GM19468 (cell line): Measurements from ENCODE around the gene CD96.
"Not testable (repeated sequence)": the region's sequence is repeated elsewhere in the genome, so short reads cannot be mapped to it uniquely, and the experiment has no call there.

ENCODE experiments used
- ATAC-seq: cut with Tn5 transposase; IDR thresholded peaks from one replicate; pipeline ENCODE4 v1.9.1; 2021; ENCODE audit warnings: mild to moderate bottlenecking, moderate library complexity, moderate number of reproducible peaks; ENCODE audit not compliant: unreplicated experiment; ENCODE audit errors: extremely low read depth

CD96 gene

DNA sequence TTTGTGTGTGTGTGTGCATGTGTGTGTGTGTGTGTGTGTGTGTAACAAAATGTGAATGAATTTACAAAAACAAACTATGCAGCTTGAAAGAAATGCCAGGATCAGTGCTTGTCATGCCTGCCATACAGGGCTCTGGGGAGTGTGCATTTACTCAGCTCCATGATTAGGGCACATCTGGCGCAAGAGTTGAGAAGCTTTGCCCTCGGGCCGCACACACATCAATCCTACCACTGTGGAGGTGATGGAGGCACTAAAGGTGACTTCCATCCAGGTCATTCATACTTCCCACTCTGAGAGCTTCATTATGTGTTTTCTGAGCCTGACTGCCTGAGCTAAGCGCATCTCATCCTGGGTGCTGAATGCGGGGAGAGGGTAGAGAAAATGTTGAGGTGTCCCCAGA, 125.2 kb downstream of the CD96 start:
- ATAC-seq: no peak

- ATAC-seq: peak; percentile 94
Measured at GRCh38 chr3:111667621-111668239, 125.7 kb downstream of the CD96 start.

- no peak for ATAC-seq
Measured at GRCh38 chr3:111668326-111668725, 126.3 kb downstream of the CD96 start.

DNA sequence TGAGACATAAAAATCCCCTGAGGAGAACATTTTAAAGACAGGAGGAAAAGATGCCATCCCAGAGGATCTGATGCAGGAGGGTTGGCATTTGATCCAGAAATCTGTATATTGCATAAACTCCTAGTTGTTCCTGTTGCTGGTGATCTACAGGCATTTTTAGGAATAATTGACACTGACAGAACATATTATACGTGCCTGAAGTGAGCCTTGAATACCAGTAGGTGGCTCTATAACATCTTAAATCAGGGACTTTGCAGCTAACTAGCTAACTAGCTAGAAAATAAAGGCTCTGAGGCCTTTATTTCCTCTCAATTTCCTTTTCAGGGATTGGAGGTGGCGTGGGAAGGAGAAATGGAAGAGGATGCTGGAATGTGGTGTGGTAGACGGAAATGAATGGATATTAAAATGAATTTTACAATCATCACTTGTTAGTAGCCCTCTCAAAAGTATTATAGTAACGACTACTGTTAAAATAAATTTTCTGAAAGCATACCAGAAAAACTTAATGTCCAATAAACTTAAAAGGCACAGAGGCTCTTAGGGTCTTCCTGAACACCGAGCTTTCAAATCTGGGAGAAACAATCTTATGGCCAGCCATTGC, 127.0 kb downstream of the CD96 start:
- ATAC-seq: no peak

- ATAC-seq: no peak
Measured at GRCh38 chr3:111669926-111670630, 128.1 kb downstream of the CD96 start.

DNA sequence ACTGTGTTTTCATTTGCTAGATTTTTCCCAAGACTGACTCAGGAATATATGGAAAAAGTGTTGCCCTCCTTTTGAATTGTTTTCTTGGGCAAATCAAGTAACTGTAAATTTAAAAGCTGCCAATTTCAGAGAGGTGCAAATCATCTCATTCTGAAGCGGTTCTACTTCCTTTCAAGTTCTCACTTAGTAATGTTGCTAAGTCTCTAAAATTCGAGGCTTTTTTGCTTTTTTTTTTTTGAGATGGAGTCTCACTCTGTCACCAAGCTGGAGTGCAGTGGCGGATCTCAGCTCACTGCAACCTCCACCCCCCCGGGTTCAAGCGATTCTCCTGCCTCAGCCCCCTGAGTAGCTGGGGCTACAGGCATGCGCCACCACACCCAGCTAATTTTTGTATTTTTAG, 130.5 kb downstream of the CD96 start:
- not testable (repeated sequence) for ATAC-seq

DNA sequence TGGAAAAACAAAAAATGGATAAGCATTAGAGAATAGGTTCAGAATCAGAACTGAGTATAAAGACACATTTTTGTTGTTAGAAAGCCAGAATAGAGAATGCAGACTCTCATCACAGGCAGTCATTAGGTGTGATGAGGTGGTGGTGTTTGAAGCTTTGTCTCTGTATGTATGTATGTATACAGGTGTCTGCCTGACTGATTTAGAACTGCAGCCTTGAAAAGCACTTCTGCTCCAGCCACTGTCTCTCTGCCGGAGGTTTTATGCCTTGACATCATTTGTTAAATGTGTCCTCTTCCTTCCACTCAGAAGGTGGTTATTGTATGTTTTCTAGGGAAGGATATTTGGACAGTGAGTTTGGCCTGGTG, 133.8 kb downstream of the CD96 start:
- no peak for ATAC-seq

- ATAC-seq: no peak
Measured at GRCh38 chr3:111676211-111677006, 134.4 kb downstream of the CD96 start.

DNA sequence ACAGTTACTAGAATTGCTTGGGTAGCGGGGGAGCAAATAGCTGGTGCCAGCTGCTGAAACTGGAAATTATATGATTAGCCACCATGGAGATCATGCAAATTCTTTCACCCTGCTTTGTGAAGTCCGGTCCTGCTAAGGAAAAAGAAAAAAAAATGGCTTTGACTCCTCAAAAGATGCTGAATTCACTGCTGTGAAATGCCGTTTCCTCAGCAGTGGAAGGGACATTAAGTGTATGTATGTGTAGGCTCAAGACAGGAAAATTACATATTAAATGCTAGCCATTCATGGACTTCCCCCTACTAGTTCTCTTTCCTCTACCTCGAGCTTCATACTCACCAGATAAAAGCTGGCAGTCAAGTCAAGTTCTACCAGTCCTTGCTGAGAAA, 135.0 kb downstream of the CD96 start:
- no peak for ATAC-seq

- ATAC-seq: peak; percentile 16
Measured at GRCh38 chr3:111681661-111682426, 139.8 kb downstream of the CD96 start.

DNA sequence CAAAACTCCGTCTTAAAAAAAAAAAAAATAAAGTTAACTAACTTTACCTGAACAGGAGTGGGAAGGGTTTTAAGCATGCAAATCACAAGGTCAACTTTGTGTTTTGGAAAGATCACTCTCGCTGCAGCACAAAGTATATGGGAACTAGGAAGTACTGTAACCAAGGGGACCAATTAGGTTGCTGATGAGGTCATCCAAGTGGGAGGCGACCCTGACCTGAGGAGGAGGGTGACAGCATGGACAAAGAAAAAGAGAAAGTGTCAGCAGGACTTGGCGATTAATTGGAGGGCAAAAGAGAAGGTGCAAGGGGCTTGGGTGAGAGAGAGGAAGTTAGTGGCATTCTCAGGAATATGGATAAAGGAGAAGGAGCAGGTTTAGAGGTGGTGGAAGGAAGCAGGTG, 142.6 kb downstream of the CD96 start:
- no peak for ATAC-seq

DNA sequence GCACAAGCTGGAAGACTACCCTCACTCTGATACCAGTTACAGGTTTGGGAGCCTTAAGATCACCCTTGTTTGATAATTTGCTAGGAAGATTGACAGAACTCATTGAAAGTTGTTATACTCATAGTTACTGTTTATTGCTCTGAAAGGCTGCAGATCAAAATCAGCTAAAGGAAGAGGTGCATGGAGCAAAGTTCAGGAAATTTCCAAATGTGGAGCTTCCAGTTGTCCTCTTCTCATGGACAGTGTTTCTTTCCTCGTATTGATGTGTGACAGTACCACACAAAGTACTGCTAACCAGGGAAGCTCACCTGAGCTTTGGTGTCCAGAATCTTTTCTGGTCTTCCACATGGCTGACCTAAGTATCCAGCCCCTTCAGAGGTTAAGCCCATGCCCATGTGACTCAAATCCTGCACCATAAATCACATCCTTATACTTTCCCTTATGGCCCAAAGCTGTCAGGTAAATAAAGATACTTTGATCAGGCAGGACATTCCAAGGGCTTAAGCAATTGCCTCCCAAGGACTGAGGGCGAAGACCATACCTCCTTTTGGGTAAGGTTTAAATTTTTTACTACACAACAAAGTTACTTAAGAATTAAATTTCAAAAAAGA, 146.3 kb downstream of the CD96 start:
- ATAC-seq: no peak

GRCh38 chr3:111690242-111690641, 148.2 kb downstream of the CD96 start:
- ATAC-seq: peak; percentile 67

DNA sequence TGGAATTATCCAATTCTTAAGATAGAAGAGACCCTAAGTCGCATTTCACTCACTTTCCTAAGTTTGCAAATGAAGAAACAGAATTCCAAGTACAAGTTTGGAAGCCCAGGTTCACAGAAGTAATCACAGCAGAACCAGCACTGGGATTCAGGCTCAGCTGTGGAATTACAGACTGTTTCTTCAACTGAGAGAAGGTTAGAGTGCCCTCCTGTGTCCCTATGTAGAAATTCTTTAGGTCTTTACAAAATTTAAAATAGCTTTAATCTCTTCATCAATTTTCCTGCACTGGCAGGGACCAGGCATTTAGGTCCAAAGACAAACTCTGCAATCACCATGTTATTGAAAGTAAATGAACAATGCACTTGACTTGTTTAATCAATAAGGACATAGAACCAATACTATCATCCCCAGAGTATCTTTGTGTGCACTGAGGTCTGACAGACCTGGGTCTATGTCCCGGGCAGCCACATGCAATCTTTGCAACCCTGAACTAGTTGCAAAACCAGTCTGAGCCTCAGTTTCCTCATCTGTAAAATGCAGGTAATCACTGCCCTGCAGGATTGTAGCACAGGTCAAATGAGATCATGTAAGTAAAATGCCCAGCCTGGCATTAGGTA, 149.4 kb downstream of the CD96 start:
- ATAC-seq: no peak

- no peak for ATAC-seq
Measured at GRCh38 chr3:111692593-111693552, 150.9 kb downstream of the CD96 start.

DNA sequence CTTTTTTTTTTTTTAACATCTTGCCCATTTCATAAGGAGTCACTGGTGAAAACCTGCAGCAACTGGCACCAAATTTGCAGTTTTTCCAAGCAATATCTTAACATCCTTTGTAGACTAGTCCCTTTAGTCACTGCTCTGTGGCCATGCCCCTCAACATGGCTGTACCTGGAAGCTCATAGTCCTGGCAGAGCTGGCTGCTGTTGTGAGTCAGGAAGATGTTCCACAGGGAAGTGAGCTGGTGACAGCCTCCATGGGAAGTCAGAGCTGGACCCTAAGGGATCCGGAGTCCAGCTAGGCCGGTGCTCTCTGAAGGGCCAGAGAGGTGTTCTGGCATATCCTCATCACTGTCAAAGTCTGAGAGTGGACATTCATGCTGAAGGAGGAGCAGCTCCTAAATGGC, 152.5 kb downstream of the CD96 start:
- ATAC-seq: no peak

GRCh38 chr3:111695636-111696117, 153.7 kb downstream of the CD96 start:
- no peak for ATAC-seq

DNA sequence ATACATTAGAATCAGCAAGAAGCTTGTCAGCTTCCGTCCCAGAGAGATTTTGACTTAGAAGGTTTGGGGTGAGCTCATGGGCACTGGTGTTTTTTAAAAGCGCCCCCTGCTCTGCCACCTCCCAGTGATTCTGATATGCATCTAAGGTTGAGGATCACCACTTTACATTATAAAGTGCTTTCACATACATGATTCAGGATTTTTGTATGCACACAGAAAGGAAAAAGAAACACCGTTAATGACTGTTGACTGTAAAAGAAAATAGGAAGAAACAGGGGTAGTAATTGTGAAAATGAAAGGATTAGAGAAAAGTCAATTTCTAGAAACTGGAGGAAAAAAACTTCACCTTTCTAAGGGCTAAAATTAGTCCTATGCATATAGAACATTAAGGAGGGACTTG, 158.1 kb downstream of the CD96 start:
- no peak for ATAC-seq
